Naive thymus-derived CD4-positive, alpha-beta T cell (primary cell): Measurements from ENCODE around the gene SYNDIG1. TPM values are rescaled to one million over a fixed set of nuclear protein-coding genes. Genes with fewer than 3 reads are reported as not detected.
A peak's percentile ranks its signal among the peaks of the same experiment; 100 is the strongest.

Source experiments
- ATAC-seq: fragments of 150-1000 bp; cut with Tn5 transposase; 2 replicates; pipeline ENCODE4 v1.10.0; 2021; ENCODE audit warnings: mild to moderate bottlenecking, moderate library complexity
- CTCF ChIA-PET: fragments of 350-600 bp; sonication (Branson Sonifier 250); formaldehyde crosslinking; loops from one replicate; lab custom pipeline; 2021; ENCODE audit warnings: antibody characterized with exemption; lab: Charles Lee
- POLR2A ChIA-PET: fragments of 350-600 bp; sonication (Branson Sonifier 250); formaldehyde crosslinking; loops from one replicate; lab custom pipeline; 2021; ENCODE audit warnings: antibody characterized with exemption, inconsistent platforms; lab: Charles Lee
- DNase-seq, 9 donors: peaks; one replicate each; pipeline versions ENCODE4 v3.0.0 to v3.0.0-alpha.2; 2020 to 2022; ENCODE audit warnings: mixed read lengths in 1 of 9
- H3K27ac ChIP-seq: one replicate; pipeline ENCODE4 v1.7.0; 2013; ENCODE audit warnings: mild to moderate bottlenecking, low read depth, low read length, moderate library complexity
- H3K27me3 ChIP-seq, 2 donors: one replicate each; pipeline ENCODE4 v1.7.0; 2013; ENCODE audit warnings: low read length in 2 of 2, mild to moderate bottlenecking in 2 of 2, moderate library complexity in 2 of 2; ENCODE audit not compliant: control insufficient read depth in 2 of 2, insufficient read depth in 2 of 2
- H3K36me3 ChIP-seq, 3 experiments: 1 replicate in 2 of 3; 2 replicates in 1 of 3; pipeline ENCODE4 v1.7.0; 2013; ENCODE audit warnings: low read length in 3 of 3, mild to moderate bottlenecking in 3 of 3, moderate library complexity in 1 of 3; ENCODE audit not compliant: insufficient read depth in 3 of 3, control insufficient read depth in 2 of 3
- H3K4me1 ChIP-seq, 2 donors: one replicate each; pipeline ENCODE4 v1.7.0; 2013; ENCODE audit warnings: low read length in 2 of 2, mild to moderate bottlenecking in 2 of 2, moderate library complexity in 1 of 2; ENCODE audit not compliant: control insufficient read depth in 2 of 2, insufficient read depth in 2 of 2
- H3K4me3 ChIP-seq: 2 replicates; pipeline ENCODE4 v1.7.0; 2013; ENCODE audit warnings: mild to moderate bottlenecking, low read length
- H3K9me3 ChIP-seq, 3 experiments: 1 replicate in 2 of 3; 2 replicates in 1 of 3; pipeline ENCODE4 v1.7.0; 2013; ENCODE audit warnings: low read length in 3 of 3; ENCODE audit not compliant: control insufficient read depth in 2 of 3
- H3K27ac Mint-ChIP-seq, 9 donors: one replicate each; pipeline ENCODE4 v1.8.0; 2020 to 2022; ENCODE audit warnings: mixed read lengths in 9 of 9, mild to moderate bottlenecking in 8 of 9, moderate library complexity in 5 of 9, inconsistent platforms in 2 of 9
- H3K27me3 Mint-ChIP-seq, 5 donors: one replicate each; pipeline ENCODE4 v1.8.0; 2021 to 2022; ENCODE audit warnings: mixed read lengths in 5 of 5, mild to moderate bottlenecking in 1 of 5
- H3K36me3 Mint-ChIP-seq, 5 donors: one replicate each; pipeline ENCODE4 v1.8.0; 2020 to 2022; ENCODE audit warnings: mixed read lengths in 5 of 5, mild to moderate bottlenecking in 3 of 5, inconsistent platforms in 1 of 5
- H3K4me1 Mint-ChIP-seq, 7 donors: one replicate each; pipeline ENCODE4 v1.8.0; 2020 to 2022; ENCODE audit warnings: mixed read lengths in 7 of 7, mild to moderate bottlenecking in 3 of 7, inconsistent platforms in 1 of 7
- H3K4me3 Mint-ChIP-seq, 10 donors: one replicate each; pipeline ENCODE4 v1.8.0; 2020 to 2022; ENCODE audit warnings: mild to moderate bottlenecking in 10 of 10, mixed read lengths in 10 of 10, moderate library complexity in 6 of 10, inconsistent platforms in 2 of 10
- H3K9me3 Mint-ChIP-seq, 11 donors: one replicate each; pipeline ENCODE4 v1.8.0; 2020 to 2022; ENCODE audit warnings: mixed read lengths in 11 of 11, mild to moderate bottlenecking in 4 of 11, inconsistent platforms in 1 of 11, moderate library complexity in 1 of 11
- intact Hi-C, 2 donors: fragments of 100-400 bp; cut with micrococcal nuclease; formaldehyde crosslinking; loops; one replicate each; pipeline ENCODE4 v1.15.1; 2023
- polyA plus RNA-seq, 2 donors: library from polyadenylated mRNA; unstranded; fragments of 300-500 nt; fragmentation: Illumina TruSeq; gene quantifications; one replicate each; pipeline ENCODE4 v1.2.3, GENCODE V29; 2021
- total RNA-seq, 6 experiments: library from RNA in 5 of 6; stranded (reverse) in 5 of 6; gene quantifications; 1 replicate in 5 of 6; 2 replicates in 1 of 6; pipeline ENCODE4 v1.2.3 and lab custom pipeline; 2021 to 2026

Gene SYNDIG1
- total and polyA plus RNA-seq, 7 experiments from 2014 or later = not detected

DNA sequence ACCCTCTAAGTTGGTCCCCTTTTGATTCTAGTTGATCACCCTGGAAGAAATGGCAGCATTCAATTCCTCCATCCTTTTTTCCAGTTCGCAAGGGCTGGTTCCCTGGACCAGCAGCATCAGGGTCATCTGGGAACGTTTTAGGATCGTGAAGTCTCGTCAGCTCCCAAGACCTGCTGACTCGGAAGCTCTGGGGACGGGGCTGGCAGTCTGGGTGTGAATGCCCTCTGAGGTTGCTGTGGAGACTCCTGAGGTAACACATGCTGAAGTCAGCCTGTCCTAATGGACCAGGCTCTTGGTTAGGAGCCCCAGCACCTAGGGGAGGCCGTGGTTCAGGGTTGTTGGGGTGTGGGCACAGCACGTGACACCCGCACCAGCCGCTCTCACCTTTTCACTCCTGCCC lies 164.1 kb downstream of the SYNDIG1 start:
- ChIA-PET POLR2A (no interaction called here), CTCF (no interaction called here)
- ATAC-seq (no peak), DNase-seq (no peak)
- Mint-ChIP-seq H3K27ac (no peak overlapping the region), H3K4me3 (no peak overlapping the region), H3K4me1 (peaks cover 8 to 15% (median 14%) of the 10 kb centered on the region in 7 donors), H3K9me3 (no peaks in the 10 kb centered on the region), H3K36me3 (no peaks in the 10 kb centered on the region), H3K27me3 (peaks cover 0 to 7% (median 4%) of the 10 kb centered on the region in 5 donors)
- H3K4me1 ChIP-seq = no peaks in the 10 kb centered on the region
- H3K27me3 ChIP-seq = no peaks in the 10 kb centered on the region
- H3K36me3 ChIP-seq = no peaks in the 10 kb centered on the region
- H3K9me3 ChIP-seq = no peaks in the 10 kb centered on the region
- intact Hi-C loops = no loop called here
- H3K27ac ChIP-seq = no peak overlapping the region
- H3K4me3 ChIP-seq = no peak overlapping the region

DNA sequence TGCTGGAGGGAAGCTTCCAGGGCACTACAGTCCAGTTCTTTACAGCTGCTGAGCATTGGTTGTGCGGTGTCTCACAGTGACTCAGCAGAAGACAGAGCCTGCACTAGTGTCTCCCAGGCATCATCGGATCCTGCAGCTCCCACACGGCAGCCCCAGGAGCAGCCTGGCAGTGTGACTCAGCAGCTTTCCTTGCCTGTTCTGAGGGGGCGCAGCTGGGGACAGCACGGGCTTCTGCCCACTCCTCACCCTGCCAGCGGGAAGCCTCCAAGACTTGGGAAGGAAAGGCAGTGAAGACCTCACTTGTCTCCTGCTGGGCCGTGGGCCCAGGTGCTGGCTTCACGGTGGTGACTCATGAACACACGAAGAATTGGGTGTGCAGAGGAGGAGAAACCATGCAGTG lies 165.4 kb downstream of the SYNDIG1 start:
- ChIA-PET POLR2A (no interaction called here), CTCF (no interaction called here)
- Histone ChIP-seq H3K36me3 (no peaks in the 10 kb centered on the region), H3K9me3 (no peaks in the 10 kb centered on the region), H3K27me3 (no peaks in the 10 kb centered on the region), H3K27ac (no peak overlapping the region), H3K4me3 (no peak overlapping the region), H3K4me1 (no peaks in the 10 kb centered on the region)
- ATAC-seq (peak; percentile 33), DNase-seq (no peak)
- no peak overlapping the region for H3K27ac Mint-ChIP-seq
- H3K27me3 Mint-ChIP-seq = peaks cover 0 to 7% (median 4%) of the 10 kb centered on the region in 5 donors
- peaks cover under 1 to 4% (median 1%) of the 10 kb centered on the region in 7 donors for H3K4me1 Mint-ChIP-seq
- intact Hi-C loops = no loop called here
- H3K9me3 Mint-ChIP-seq = no peaks in the 10 kb centered on the region
- no peak overlapping the region for H3K4me3 Mint-ChIP-seq
- H3K36me3 Mint-ChIP-seq = no peaks in the 10 kb centered on the region

DNA sequence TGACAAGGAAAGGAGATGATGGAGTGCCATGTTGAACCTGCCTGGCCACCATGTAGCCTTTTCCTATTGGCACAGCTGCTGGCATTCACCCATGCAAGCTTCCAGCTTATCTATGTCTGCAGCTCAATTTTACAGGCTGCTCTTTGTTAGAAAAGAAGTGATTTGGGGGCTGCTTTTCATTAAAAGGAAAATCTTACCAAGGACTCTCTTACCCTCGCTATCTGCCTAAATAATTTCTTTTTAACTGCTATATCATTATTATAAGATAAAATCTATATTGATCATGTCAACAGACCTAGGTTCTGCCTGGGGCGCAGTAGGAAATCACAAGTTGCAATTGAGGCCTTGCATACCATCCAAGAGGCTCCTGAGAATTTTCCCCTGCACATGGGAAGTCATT lies 167.2 kb downstream of the SYNDIG1 start:
- Mint-ChIP-seq H3K27ac (no peak overlapping the region), H3K4me3 (no peak overlapping the region), H3K9me3 (no peaks in the 10 kb centered on the region), H3K4me1 (no peaks in the 10 kb centered on the region), H3K36me3 (no peaks in the 10 kb centered on the region), H3K27me3 (peaks cover 0 to 7% (median 6%) of the 10 kb centered on the region in 5 donors)
- ChIA-PET CTCF (interaction anchor here (0.7 kb wide), 1 partner anchor 386 kb away, joined by 3 read pairs; no protein-coding TSS in a partner anchor), POLR2A (no interaction called here)
- no peak overlapping the region for H3K27ac ChIP-seq
- ATAC-seq (no peak), DNase-seq (no peak)
- peaks cover 0 to 2% of the 10 kb centered on the region in 2 donors for H3K27me3 ChIP-seq
- no peaks in the 10 kb centered on the region for H3K36me3 ChIP-seq
- no peaks in the 10 kb centered on the region for H3K9me3 ChIP-seq
- intact Hi-C loops = no loop called here
- no peaks in the 10 kb centered on the region for H3K4me1 ChIP-seq
- H3K4me3 ChIP-seq = no peak overlapping the region

DNA sequence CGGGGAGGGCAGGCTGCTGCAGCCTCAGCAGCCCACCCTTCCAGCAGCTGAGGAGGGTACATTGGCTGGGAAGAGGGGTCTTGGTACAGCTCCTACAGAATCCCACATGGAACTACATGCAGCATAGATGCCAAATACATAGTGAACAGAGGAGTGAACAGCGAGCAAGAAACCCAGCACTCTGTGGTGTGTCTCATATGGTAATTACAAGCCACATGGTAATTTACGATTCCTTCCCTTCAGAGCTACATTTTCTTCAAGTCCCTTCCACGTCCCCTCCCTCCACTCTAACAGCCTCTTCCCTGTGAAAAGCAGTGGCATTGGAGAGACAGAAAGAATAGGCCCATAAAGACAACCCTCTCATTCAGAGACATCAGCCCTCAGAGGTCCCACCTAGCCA lies 167.7 kb downstream of the SYNDIG1 start:
- Histone ChIP-seq H3K4me3 (no peak overlapping the region), H3K36me3 (no peaks in the 10 kb centered on the region), H3K9me3 (no peaks in the 10 kb centered on the region), H3K27ac (no peak overlapping the region), H3K4me1 (no peaks in the 10 kb centered on the region), H3K27me3 (peaks cover 0 to 2% of the 10 kb centered on the region in 2 donors)
- H3K27me3 Mint-ChIP-seq = peaks cover 0 to 7% (median 6%) of the 10 kb centered on the region in 5 donors
- H3K4me1 Mint-ChIP-seq = no peaks in the 10 kb centered on the region
- intact Hi-C loops = no loop called here
- H3K9me3 Mint-ChIP-seq = peaks cover 0 to 2% (median 0%) of the 10 kb centered on the region in 11 donors
- no peak for DNase-seq
- ChIA-PET CTCF (no interaction called here), POLR2A (no interaction called here)
- no peaks in the 10 kb centered on the region for H3K36me3 Mint-ChIP-seq
- no peak overlapping the region for H3K27ac Mint-ChIP-seq
- ATAC-seq = no peak
- no peak overlapping the region for H3K4me3 Mint-ChIP-seq

DNA sequence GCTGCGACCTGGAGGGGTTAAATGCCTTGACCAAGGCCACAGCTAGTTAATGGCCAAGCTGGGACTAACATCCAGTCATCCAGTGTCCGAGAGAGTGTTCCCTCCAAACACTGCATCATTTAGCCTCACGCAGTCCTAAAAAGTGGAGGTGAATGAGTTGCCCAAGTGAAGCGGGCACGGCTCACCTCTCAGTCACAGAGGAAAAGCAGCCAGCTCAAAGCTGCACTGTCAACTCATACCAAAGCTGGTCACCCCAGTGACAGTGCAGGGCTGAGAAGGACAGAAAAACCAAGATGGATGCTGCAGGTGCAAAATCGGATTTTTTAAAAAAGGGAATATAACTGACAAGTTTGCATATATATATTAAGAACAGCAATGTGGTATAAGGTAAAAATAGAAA lies 168.5 kb downstream of the SYNDIG1 start:
- ChIA-PET CTCF (no interaction called here), POLR2A (no interaction called here)
- no peak overlapping the region for H3K4me3 Mint-ChIP-seq
- Histone ChIP-seq H3K27ac (no peak overlapping the region), H3K36me3 (no peaks in the 10 kb centered on the region), H3K27me3 (peaks cover 0 to 2% of the 10 kb centered on the region in 2 donors), H3K4me3 (no peak overlapping the region), H3K4me1 (no peaks in the 10 kb centered on the region), H3K9me3 (no peaks in the 10 kb centered on the region)
- ATAC-seq = no peak
- peaks cover 0 to 7% (median 6%) of the 10 kb centered on the region in 5 donors for H3K27me3 Mint-ChIP-seq
- H3K4me1 Mint-ChIP-seq = no peaks in the 10 kb centered on the region
- no peak for DNase-seq
- H3K9me3 Mint-ChIP-seq = peaks cover 0 to 4% (median 0%) of the 10 kb centered on the region in 11 donors
- H3K27ac Mint-ChIP-seq = no peak overlapping the region
- no peaks in the 10 kb centered on the region for H3K36me3 Mint-ChIP-seq
- intact Hi-C loops = no loop called here

DNA sequence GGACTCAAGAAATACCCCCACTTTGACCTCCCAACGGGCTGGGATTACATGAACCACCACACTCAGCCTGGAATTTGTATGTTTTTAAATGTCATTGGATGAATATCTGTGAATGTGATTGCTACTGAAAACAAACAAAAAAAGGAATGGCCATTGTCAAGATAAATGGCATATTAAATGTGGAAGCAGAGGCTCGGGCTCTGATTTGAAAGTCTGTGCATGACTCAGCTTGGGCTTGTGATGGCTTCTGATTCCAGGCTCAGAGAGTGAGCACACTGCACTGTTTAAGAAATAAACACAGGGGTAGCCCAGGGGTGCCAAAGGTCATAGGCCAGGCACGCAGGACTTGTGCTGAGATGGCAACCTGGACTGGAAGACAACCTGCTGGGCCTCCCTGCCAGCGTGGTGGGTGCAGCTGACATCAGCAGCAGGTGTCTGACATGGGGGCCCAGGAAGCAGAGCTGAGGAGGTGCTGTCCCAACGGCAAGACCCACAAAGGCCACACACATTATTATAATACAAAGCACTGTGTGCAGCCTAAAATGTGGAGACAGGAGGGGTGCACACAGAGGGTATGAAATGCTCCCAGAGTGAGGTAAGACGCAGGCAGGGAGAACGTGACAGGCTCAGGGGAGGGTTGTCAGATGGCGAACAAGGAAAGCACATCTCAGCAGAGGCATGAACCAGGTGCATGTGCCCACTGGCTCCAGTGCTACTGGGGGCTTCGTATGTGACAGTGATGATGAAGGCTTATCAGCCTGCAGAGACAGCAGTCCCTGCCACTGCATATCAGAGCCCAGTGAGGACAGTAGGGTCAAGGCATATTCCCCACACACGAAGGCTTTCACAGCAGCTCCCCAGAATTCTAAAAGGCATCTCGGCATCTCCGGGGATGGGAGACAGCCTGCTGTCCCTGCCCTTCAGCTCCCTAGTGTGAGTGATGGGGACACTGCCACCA lies 169.4 kb downstream of the SYNDIG1 start:
- no peak overlapping the region for H3K4me3 Mint-ChIP-seq
- H3K36me3 ChIP-seq = no peaks in the 10 kb centered on the region
- peaks cover 0 to 10% (median 6%) of the 10 kb centered on the region in 5 donors for H3K27me3 Mint-ChIP-seq
- ATAC-seq (no peak), DNase-seq (no peak)
- H3K4me1 Mint-ChIP-seq = no peaks in the 10 kb centered on the region
- no peak overlapping the region for H3K27ac ChIP-seq
- H3K9me3 ChIP-seq = no peaks in the 10 kb centered on the region
- ChIA-PET POLR2A (no interaction called here), CTCF (no interaction called here)
- intact Hi-C loops = no loop called here
- H3K9me3 Mint-ChIP-seq = peaks cover 0 to 10% (median 0%) of the 10 kb centered on the region in 11 donors
- no peaks in the 10 kb centered on the region for H3K36me3 Mint-ChIP-seq
- H3K27me3 ChIP-seq = peaks cover 2 to 3% of the 10 kb centered on the region in 2 donors
- no peak overlapping the region for H3K27ac Mint-ChIP-seq
- H3K4me1 ChIP-seq = no peaks in the 10 kb centered on the region
- H3K4me3 ChIP-seq = no peak overlapping the region
